OCI-LY7 (cell line): ENCODE measurements around the gene SLAMF1.
"Not testable (repeated sequence)": the region's sequence is repeated elsewhere in the genome, so short reads cannot be mapped to it uniquely, and the experiment has no call there.

Source experiments
- CTCF ChIP-seq: fragments of 200-600 bp; sonication (generic); conservative IDR thresholded peaks from 2 replicates; pipeline ENCODE4 v1.5.1; 2014; ENCODE audit warnings: mild to moderate bottlenecking, antibody characterized with exemption, low read length, moderate library complexity, mixed read lengths
- EZH2phosphoT487 ChIP-seq: fragments of 200-600 bp; sonication (generic); IDR thresholded peaks from 2 replicates; pipeline ENCODE4 v1.6.1; 2018; ENCODE audit warnings: low read depth, borderline replicate concordance, mild to moderate bottlenecking, mixed run types, antibody characterized with exemption, low read length, moderate library complexity, mixed read lengths

- not testable (repeated sequence) for TF ChIP-seq CTCF, EZH2phosphoT487
These were observed 5.3 kb upstream of the SLAMF1 start for GRCh38 chr1:160652065-160652641.
